Lower lobe of right lung (tissue), 2 donors: ENCODE results near the gene IGFBP3. TPM values are rescaled to one million over a fixed set of nuclear protein-coding genes. Genes with fewer than 3 reads are reported as not detected.

Source experiments
- ATAC-seq, 2 donors: fragments of 200-7000 bp; cut with Tn5 transposase; one replicate each; pipeline ENCODE4 v1.9.1; 2020 to 2022; ENCODE audit warnings: mild to moderate bottlenecking in 2 of 2, moderate library complexity in 2 of 2
- DNase-seq: peaks from one replicate; pipeline ENCODE4 v3.0.0-alpha.2; 2020
- H3K27ac ChIP-seq: fragments of 200-600 bp; one replicate; pipeline ENCODE4 v1.8.0; 2022
- H3K27me3 ChIP-seq: fragments of 200-600 bp; one replicate; pipeline ENCODE4 v1.8.0; 2022; ENCODE audit warnings: low read depth
- H3K36me3 ChIP-seq: fragments of 200-600 bp; one replicate; pipeline ENCODE4 v1.8.0; 2022; ENCODE audit warnings: mild to moderate bottlenecking
- H3K4me1 ChIP-seq: fragments of 200-600 bp; one replicate; pipeline ENCODE4 v1.8.0; 2022
- H3K4me3 ChIP-seq: fragments of 200-600 bp; one replicate; pipeline ENCODE4 v1.8.0; 2022; ENCODE audit warnings: mild to moderate bottlenecking
- H3K9me3 ChIP-seq: fragments of 200-600 bp; one replicate; pipeline ENCODE4 v1.8.0; 2022
- CTCF ChIP-seq: fragments of 200-600 bp; IDR thresholded peaks from one replicate; pipeline ENCODE4 v1.8.0; 2022; ENCODE audit warnings: antibody characterized with exemption, mild to moderate bottlenecking
- intact Hi-C: fragments of 100-400 bp; cut with DNase I; formaldehyde crosslinking; loops from one replicate; pipeline ENCODE4 v1.11.0; 2022
- total RNA-seq: library from RNA; stranded (reverse); fragmentation: NEBNext Ultra II Directional; extraction: Animal tissue kit (Norgen Biotek cat#: 25700); gene quantifications from one replicate; pipeline ENCODE4 v1.2.1, GENCODE V29; 2021
- donor health status: DM: no; HTN: yes; CAD: no; lungs with severe emphysema.

Gene IGFBP3
- total RNA-seq, 1 donor from 2014 or later, result 32.2 TPM

DNA sequence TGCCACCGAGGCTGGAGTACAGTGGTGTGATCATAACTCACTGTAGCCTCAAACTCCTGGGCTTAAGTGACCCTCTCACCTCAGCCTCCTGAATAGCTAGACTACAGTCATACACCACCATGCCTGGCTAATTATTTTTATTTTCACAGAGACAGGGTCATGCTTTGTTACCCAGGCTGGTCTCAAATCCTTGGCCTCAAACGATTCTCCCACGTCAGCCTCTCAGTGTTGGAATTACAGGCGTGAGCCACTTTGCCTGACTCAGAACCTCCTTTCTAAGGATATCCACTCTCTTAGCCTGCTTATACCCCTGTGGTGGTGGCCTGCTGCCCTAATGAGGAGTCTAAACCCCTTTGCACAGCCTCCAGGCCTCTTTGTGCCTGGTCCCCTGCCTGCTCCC is 36.9 kb downstream of the IGFBP3 start:
- peaks cover 8% of the 10 kb centered on the region for H3K4me1 ChIP-seq
- intact Hi-C loops, result no loop called here
- no peaks in the 10 kb centered on the region for H3K9me3 ChIP-seq
- peaks cover 41% of the 10 kb centered on the region for H3K27me3 ChIP-seq
- H3K27ac ChIP-seq, result no peak overlapping the region
- no peaks in the 10 kb centered on the region for H3K36me3 ChIP-seq
- no peak overlapping the region for H3K4me3 ChIP-seq
- no peak for DNase-seq
- no peak for ATAC-seq
- TF ChIP-seq CTCF, result no peak

- intact Hi-C loops, result no loop called here
- H3K4me1 ChIP-seq, result no peaks in the 10 kb centered on the region
- H3K4me3 ChIP-seq, result no peak overlapping the region
- no peaks in the 10 kb centered on the region for H3K36me3 ChIP-seq
- peaks cover 24% of the 10 kb centered on the region for H3K27me3 ChIP-seq
- DNase-seq (no peak), ATAC-seq (no peak)
- H3K27ac ChIP-seq, result no peak overlapping the region
- TF ChIP-seq CTCF, result no peak
- H3K9me3 ChIP-seq, result peaks cover 8% of the 10 kb centered on the region
These were observed 38.6 kb downstream of the IGFBP3 start for GRCh38 chr7:45882465-45882810.

DNA sequence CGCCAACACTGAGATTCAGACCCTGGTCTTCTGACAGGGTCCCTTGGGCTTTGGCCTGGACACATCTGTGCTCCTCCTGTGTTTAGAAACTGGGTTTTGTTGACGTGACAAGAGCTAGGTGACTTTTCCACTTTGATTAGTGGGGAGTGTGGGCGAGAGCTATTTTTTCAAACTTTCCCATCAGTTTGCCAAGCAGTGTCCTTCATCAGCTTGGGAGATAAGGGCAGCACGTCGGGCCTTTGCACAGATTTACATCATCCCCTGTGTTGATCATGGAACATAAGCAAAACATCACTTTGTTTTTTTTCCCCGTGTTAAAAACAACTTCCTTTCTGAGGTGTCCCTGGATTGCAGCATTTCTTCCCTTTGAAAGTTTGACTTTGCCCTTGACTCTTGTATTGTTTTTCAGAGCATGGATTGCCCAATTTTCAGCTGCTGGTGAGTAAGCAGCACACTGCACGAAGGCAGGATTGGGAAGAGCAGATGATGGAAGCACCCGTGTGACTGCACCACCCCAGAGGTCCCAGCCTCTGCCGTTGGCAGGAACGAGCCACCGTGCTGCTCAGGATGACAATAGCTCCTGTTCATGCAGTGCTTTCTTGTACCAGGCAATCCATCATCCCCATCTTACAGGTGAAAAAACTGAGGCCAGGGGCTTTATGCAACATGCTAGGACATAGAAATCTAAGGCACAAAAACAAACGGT is 39.2 kb downstream of the IGFBP3 start:
- Histone ChIP-seq H3K27ac (no peak overlapping the region), H3K9me3 (peaks cover 8% of the 10 kb centered on the region), H3K4me1 (no peaks in the 10 kb centered on the region), H3K4me3 (no peak overlapping the region), H3K27me3 (peaks cover 19% of the 10 kb centered on the region), H3K36me3 (no peaks in the 10 kb centered on the region)
- intact Hi-C loops, result no loop called here
- DNase-seq (no peak), ATAC-seq (no peak)
- TF ChIP-seq CTCF, result no peak

GRCh38 chr7:45881280-45881758 is 39.8 kb downstream of the IGFBP3 start:
- no peak for DNase-seq
- TF ChIP-seq CTCF, result no peak
- intact Hi-C loops, result no loop called here
- H3K4me3 ChIP-seq, result no peak overlapping the region
- peaks cover 8% of the 10 kb centered on the region for H3K9me3 ChIP-seq
- peaks cover 13% of the 10 kb centered on the region for H3K27me3 ChIP-seq
- no peaks in the 10 kb centered on the region for H3K36me3 ChIP-seq
- H3K4me1 ChIP-seq, result no peaks in the 10 kb centered on the region
- no peak overlapping the region for H3K27ac ChIP-seq
- ATAC-seq, result no peak

GRCh38 chr7:45880433-45880860 is 40.6 kb downstream of the IGFBP3 start:
- DNase-seq, result no peak
- TF ChIP-seq CTCF, result no peak
- H3K9me3 ChIP-seq, result peaks cover 8% of the 10 kb centered on the region
- H3K4me1 ChIP-seq, result no peaks in the 10 kb centered on the region
- intact Hi-C loops, result no loop called here
- no peaks in the 10 kb centered on the region for H3K36me3 ChIP-seq
- H3K27ac ChIP-seq, result no peak overlapping the region
- no peak for ATAC-seq
- peaks cover 6% of the 10 kb centered on the region for H3K27me3 ChIP-seq
- H3K4me3 ChIP-seq, result no peak overlapping the region
